Stimulated activated CD8-positive, alpha-beta memory T cell treated with anti-CD3 and anti-CD28 coated beads, Interleukin-7, amount 100 ng/mL, for 4 hours (primary cell): ENCODE data around the gene HDAC10.
A peak's percentile ranks its signal among the peaks of the same experiment; 100 is the strongest.
"Not testable (repeated sequence)": the region's sequence is repeated elsewhere in the genome, so short reads cannot be mapped to it uniquely, and the experiment has no call there.

Experiments
- DNase-seq, 2 donors: peaks; one replicate each; pipeline ENCODE4 v3.0.0-alpha.2; 2020; ENCODE audit warnings: low read depth in 2 of 2

HDAC10 gene

GRCh38 chr22:50285568-50286229, 34.6 kb upstream of the HDAC10 start:
- DNase-seq = no peak

- no peak for DNase-seq
Measured at GRCh38 chr22:50284479-50284878, 33.4 kb upstream of the HDAC10 start.

DNA sequence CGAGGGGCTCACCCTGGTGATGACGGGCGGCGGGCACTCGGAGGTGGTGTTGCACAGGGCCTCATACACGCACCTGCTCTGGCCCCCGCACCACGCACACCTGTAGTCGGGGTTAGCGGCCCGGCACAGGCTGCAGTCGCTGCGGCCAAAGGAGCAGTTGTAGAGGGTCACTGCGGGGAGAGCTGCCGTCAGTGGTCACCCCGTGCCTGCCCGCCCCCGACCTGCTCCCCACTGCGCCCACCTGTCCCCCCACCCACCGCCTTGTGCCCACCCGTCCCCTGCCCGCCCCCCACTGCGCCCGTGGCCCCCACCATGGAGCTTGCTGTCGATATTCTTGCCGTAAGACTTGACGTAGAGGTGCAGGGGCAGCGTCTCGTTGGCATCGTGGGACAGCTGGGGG, 32.8 kb upstream of the HDAC10 start:
- DNase-seq = no peak

DNA sequence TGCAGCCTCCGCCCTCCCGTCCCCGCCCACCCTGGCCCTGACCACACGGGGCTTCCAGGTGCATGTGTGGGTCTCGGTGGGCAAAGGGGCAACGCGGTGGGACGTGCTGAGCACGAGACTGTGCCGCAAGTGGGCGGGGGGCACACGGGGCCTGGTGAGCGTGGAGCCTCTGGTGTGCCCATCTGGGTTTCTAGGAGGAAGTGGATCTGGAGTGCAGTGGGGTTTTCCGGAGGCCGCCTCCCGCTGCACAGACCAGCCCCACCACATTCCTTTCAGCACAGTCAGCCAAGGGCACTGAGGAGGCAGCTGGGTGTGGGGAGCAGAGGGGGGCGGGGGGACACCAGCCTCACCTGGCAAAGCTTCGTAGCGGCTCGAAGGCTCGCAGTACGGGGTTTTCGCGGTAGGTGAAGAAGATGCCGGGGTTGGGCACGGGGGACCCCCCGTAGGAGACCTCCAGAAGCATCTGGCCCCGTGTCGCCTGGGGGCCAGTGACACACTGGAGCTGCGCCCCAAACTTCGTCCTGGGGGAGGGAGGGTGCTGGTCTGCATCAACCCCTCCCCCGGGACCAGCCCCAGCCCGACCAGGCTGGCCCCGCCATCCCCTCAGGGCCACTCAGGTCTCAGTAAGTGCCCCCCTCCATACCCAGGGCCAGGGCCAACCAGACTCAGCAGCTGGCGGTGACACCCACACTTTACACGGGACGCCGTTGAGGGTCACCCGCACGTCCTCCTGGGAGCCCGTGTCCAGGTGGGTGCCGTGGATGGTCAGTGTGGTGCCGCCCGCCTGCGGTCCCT, 31.5 kb upstream of the HDAC10 start:
- DNase-seq = no peak

- no peak for DNase-seq
Measured at GRCh38 chr22:50281957-50282356, 30.9 kb upstream of the HDAC10 start.

DNA sequence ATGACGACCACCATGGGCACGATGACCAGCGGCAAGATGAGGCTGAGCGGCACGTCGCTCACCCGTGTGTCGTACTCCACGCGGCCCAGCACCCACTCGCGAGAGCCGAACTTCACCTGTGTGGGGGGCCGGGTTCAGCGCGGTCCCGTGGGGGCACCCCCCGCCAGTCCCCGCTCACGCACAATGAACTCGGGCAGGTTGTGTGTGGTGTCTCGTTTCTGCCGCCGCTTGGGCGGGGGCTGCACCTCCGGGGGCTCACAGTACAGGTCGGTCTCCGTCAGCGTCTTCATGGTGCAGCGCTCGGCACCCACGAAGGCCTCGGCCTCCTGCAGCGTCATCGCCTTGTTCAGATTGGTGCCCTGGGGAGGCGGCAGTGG, 30.3 kb upstream of the HDAC10 start:
- no peak for DNase-seq

DNA sequence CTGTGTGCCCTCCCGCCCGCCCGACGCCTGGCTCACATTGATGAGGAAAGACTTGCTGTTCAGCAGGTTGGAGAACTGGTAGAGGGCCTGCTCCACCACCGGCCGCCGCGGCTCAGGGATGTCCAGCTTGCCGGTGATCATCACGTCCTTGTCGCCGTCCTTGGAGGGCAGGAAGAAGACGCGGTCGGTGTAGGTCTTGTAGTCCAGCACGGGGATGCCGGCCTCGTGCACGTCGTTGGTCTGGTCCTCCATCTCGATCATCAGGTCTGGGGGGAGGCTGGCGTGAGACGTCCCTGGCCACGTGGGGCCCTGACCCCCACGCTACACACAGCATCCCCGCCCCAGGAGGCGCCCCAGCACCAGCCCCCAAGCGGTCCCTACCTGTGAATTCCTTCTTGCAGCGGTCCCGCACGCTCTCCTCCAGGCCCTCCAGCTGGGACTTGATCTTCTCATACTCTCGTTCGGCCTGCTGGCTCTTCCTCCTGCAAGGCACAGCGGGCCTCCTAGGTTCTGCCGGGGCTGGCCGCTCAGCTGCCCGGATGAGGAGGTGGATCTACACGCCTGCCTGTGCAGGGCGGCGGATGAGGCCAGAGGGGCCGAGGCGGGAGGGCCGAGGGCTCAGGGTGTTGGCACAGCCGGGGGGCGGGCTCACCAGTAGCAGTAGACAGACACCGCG, 29.8 kb upstream of the HDAC10 start:
- no peak for DNase-seq

GRCh38 chr22:50280022-50280707, 29.1 kb upstream of the HDAC10 start:
- no peak for DNase-seq

DNA sequence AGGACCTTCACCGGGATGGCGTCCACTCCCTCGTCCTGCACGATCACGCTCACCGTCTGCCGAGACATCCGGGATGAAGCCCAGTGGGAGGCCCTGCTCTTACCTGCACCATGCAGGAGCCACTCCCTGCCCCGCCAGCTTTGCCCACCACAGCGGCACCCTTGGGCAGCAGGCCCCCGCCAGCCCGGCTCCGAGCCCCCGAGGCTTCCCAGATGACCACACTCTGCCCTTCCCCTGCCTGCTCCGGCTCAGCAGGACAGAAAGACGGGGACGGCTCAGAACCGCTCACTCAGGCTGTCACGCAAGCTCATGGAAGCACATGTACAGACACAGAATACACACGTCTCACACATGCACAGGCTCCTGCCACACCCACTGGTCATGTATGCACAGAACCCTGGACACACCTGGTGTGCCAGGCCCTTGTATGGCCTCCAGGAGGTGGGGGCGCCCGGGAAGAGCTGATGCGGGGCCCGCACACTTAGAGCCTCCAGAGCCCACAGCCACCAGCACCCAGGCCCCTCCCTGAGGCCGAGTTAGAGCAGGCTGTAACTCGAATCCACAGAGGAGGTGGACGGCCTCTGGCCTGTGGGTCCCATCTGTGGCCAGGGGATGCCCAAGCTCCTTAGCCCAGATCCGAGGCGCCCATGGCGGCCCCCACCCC, 28.0 kb upstream of the HDAC10 start:
- no peak for DNase-seq

DNA sequence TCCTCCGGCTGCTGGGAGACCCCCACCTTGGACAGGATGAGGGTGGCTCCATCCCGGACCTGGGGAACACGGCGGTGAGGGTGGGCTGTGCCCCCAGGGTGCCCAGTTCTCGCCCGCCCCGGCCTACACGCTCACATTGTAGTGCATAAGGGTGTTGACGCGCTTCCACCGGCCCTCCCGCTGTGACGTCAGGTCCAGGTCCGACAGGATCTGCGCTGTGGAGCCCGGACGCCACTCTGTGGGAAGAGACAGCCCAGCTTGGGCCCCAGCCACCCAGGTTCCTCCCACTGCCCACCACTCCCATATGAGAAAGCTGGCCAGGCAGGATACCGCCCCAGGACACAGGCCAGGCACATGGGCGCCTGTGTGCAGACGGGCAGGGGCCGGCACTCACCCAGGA, 27.4 kb upstream of the HDAC10 start:
- no peak for DNase-seq

GRCh38 chr22:50277761-50278160, 26.7 kb upstream of the HDAC10 start:
- DNase-seq = no peak

- DNase-seq = no peak
Measured at GRCh38 chr22:50276143-50276542, 25.1 kb upstream of the HDAC10 start.

DNA sequence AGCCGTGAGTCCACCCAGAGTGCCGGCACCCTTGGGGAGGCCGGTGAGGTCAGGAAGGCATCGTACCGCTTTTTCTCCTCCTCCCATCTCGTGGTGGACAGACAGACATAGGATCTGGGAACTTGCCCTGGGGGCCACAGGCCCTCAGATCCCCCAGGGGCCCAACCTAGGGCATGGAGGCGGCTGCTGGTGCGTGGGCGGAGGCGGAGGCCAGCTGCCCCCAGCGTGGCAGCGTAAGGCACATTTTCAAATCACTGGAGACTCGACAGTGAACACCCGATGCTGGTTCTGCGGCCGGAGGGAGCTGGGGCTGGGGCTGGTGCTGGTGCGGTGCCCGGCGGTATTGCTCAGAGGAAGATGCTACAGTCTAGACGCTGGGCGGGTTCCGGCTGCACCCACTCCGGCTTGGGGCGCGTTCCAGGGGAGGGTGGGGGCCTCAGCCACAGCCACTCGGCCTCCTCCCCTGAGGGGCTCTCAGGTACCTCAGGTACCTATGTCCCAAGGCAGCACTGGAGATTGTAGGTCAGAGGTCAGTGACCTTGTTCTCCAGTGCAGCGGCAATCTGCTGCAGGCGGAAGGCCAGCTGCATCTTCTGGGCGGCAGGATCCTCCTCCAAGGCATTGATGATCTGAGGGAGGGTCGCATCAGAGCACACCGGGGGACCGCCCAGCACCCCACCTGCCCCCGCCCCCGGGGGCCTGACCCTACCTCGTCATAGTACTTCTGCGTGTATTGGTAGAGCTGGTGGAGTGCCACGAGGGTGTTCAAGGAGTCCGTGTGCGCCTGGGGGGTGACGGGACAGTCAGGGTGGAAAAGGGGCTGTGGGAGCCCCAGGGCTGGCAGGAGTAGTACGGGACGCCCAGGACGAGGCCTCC, 24.4 kb upstream of the HDAC10 start:
- DNase-seq = no peak

DNA sequence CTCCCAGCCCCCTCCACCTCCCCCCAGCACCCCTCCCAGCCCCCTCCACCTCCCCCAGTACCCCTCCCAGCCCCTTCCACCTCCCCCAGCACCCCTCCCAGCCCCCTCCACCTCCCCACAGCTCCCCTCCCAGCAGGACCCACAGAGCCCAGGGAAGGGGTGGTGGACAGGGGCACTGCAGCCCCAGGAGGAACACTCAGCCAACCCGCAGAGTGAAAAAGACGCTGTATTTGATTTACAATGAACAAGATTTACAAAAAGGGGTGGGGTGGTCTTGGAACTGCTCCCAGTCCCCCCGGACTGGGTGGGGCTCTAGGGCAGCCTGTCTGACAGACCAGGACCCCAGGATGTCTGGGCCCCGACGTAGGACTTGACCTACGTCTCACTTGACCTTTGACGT, 23.7 kb upstream of the HDAC10 start:
- no peak for DNase-seq

DNA sequence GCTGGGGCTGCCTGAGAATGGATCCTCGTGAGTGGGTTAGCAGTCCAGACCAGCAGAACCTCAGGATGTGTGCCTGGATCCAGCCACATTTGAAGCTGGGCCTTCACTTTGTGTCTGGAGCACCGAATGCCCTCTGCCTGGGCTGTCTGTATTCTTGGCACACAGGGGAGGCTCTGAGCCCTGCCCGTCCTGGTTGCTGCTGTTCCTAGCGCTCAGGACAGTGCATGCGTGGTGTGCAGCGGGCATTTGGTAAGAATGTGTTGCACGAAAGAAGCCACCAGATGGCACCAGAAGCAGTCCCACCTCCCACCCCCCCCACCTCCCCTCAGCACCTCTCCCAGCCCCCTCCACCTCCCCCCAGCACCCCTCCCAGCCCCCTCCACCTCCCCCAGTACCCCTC, 23.2 kb upstream of the HDAC10 start:
- DNase-seq = no peak

- DNase-seq = not testable (repeated sequence)
Measured at GRCh38 chr22:50273781-50274180, 22.7 kb upstream of the HDAC10 start.

- not testable (repeated sequence) for DNase-seq
Measured at GRCh38 chr22:50273352-50273751, 22.3 kb upstream of the HDAC10 start.

- DNase-seq = no peak
Measured at GRCh38 chr22:50272044-50272802, 21.2 kb upstream of the HDAC10 start.

DNA sequence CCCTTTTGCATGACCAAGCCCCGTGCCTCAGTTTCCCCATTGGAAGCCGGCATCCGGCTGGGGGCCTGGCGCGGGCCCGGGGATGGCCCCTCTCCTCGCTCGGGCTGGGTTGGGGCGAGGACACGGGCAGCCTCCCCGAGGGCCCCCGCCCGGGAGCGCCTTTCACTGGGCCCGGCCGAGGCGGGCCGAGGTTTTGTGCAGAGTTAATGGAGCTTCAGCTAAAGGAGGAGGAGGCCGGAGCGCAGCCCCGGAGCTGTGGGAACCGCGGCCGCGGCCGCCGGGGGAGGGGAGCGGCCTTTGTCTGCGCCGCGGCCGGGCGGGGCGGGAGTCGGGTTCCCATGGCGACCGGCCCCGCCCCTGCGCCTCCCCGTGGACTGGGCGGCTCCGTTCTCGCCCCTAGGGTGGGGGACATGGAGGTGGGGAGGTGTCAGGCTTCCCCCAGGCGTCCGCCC, 20.5 kb upstream of the HDAC10 start:
- DNase-seq = peak in 1 of 2 donors; percentile 41
